ENCODE results near the gene ZFPL1. TPM values are rescaled to one million over a fixed set of nuclear protein-coding genes. Genes with fewer than 3 reads are reported as not detected.
A peak's percentile ranks its signal among the peaks of the same experiment; 100 is the strongest.

Gene ZFPL1
- total RNA-seq, 4 donors from 2014 or later = 34.1 to 58.5 (median 41.9) TPM

DNA sequence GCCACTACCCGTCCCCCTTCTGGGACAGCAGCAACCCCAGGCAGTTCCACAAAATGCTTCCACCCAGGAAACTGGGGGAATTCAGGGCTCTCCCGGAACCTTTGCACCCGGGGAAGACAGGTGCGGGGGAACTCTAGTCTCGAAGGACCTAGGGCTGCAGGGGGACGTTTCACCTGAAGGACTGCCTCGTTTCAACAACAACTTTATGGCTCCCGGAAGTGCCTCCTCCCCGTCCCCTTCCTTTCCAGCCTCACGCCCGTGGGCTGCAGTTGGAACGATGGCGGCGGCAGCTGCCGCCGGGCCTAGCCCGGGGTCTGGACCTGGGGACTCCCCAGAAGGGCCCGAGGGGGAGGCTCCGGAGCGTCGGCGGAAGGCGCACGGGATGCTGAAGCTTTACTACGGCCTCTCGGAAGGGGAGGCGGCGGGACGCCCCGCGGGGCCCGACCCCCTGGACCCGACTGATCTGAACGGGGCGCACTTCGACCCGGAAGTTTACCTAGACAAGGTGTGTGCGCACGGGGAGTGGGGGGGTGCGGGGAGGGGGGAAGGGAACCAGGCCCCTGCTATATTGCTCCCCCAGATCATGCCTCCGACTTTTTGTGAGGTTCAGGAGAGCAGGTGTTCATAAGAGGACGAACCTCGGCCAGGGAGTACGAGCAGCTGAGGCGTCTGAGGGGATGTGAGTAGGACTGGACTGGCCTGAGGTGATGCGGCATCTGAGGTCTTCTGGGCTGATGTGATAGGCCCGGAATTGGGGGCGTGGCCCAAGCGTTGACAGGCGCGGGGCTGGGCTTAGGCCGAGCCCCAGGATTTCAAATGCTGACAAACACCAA is 12.2 kb downstream of the ZFPL1 start, which contains the start of gene VPS51:
TSS of gene VPS51 (plus strand) at position 241 of the 833 bp plus-strand sequence. CDS start at position 278, 37 bp downstream.
- Histone ChIP-seq H3K4me3 (peak within 1 kb of the TSS; percentile 95), H3K27ac (peak within 1 kb of the TSS; percentile 91), H3K9me3 (no peaks in the 10 kb centered on the region), H3K4me1 (peaks cover 33% of the 10 kb centered on the region), H3K27me3 (no peaks in the 10 kb centered on the region), H3K36me3 (no peaks in the 10 kb centered on the region)
- WGBS = 1% methylated on average over 29 of the region's 52 CpGs
- TF ChIP-seq POLR2AphosphoS5 (IDR thresholded peaks at IDR 0.05) (peak in 2 of 3 donors; percentile 22 to 99), POLR2A (IDR thresholded peaks at IDR 0.05) (peak; percentile 44 to 45), EP300 (IDR thresholded peaks at IDR 0.05) (no peak)
- DNase-seq (ENCODE audit: low spot score in 2 of 2) = peak; percentile 92

DNA sequence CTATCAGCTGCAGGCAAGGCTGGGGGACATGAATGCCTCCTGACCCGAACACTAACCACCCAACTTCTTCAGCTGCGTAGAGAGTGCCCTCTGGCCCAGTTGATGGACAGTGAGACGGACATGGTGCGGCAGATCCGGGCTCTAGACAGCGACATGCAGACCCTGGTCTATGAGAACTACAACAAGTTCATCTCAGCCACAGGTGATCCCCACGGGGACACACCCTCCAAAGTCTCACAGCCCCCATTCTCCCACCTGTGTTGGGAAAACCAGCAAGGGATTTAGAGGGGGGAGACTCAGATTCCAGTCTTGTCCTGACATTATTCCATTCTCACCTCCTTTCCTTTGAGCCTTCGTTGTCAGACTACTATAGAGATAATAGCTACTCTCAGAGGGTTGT is 12.9 kb downstream of the ZFPL1 start:
- no peak for DNase-seq (ENCODE audit: low spot score in 2 of 2)
- Histone ChIP-seq H3K27me3 (no peaks in the 10 kb centered on the region), H3K4me3 (peak overlapping the region; percentile 95), H3K9me3 (no peaks in the 10 kb centered on the region), H3K36me3 (no peaks in the 10 kb centered on the region), H3K27ac (peak overlapping the region; percentile 91), H3K4me1 (peaks cover 38% of the 10 kb centered on the region)
- 68% methylated on average over 2 of the region's 8 CpGs for WGBS
- TF ChIP-seq, protein P1, sequence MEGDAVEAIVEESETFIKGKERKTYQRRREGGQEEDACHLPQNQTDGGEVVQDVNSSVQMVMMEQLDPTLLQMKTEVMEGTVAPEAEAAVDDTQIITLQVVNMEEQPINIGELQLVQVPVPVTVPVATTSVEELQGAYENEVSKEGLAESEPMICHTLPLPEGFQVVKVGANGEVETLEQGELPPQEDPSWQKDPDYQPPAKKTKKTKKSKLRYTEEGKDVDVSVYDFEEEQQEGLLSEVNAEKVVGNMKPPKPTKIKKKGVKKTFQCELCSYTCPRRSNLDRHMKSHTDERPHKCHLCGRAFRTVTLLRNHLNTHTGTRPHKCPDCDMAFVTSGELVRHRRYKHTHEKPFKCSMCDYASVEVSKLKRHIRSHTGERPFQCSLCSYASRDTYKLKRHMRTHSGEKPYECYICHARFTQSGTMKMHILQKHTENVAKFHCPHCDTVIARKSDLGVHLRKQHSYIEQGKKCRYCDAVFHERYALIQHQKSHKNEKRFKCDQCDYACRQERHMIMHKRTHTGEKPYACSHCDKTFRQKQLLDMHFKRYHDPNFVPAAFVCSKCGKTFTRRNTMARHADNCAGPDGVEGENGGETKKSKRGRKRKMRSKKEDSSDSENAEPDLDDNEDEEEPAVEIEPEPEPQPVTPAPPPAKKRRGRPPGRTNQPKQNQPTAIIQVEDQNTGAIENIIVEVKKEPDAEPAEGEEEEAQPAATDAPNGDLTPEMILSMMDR (IDR thresholded peaks at IDR 0.05) = no peak
- TF ChIP-seq POLR2A (IDR thresholded peaks at IDR 0.05) = no peak
- TF ChIP-seq POLR2AphosphoS5 (IDR thresholded peaks at IDR 0.05) = no peak
- no peak for TF ChIP-seq EP300 (IDR thresholded peaks at IDR 0.05)

DNA sequence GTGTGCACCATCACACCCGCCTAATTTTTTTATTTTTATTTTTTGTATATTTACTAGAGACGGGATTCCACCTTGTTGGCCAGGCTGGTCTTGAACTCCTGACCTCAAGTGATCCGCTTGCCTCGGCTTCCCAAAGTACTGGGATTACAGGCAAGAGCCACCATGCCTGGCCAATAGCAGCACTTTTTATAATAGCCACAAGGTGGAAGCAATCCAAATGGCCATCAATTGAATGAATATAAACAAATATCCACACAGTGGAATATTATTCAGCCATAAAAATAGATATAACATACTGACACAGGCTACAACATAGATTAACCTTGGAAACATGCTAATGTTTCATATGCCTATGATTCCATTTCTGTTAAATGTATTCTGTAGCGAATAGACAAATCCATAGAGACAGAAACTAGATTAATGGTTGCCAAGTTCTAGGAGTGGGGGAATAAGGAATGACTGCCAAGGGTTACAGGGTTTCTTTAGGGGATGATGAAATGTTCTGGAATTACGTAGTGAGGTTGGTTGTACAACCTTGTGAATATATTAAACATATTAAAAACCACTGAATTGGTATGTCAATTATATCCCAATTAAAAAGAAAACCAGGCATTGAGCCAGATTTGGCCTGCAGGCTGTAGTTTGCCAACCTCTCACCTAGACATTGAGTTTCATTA is 16.8 kb downstream of the ZFPL1 start:
- Histone ChIP-seq H3K4me1 (peaks cover 60% of the 10 kb centered on the region), H3K27ac (peak overlapping the region; percentile 73)
- TF ChIP-seq POLR2AphosphoS5 (IDR thresholded peaks at IDR 0.05) (no peak), POLR2A (IDR thresholded peaks at IDR 0.05) (no peak), EP300 (IDR thresholded peaks at IDR 0.05) (no peak)
- TF ChIP-seq, protein P1 (IDR thresholded peaks at IDR 0.05) = no peak

GRCh38 chr11:65102142-65103095 is 18.4 kb downstream of the ZFPL1 start:
- TF ChIP-seq, protein P1 (IDR thresholded peaks at IDR 0.05) = no peak
- DNase-seq (ENCODE audit: low spot score in 2 of 2) = no peak
- 77% methylated on average over 8 of the region's 8 CpGs for WGBS
- H3K4me1 ChIP-seq = peaks cover 48% of the 10 kb centered on the region
- peaks cover 1% of the 10 kb centered on the region for H3K36me3 ChIP-seq
- H3K27ac ChIP-seq = peak overlapping the region; percentile 73
- H3K27me3 ChIP-seq = no peaks in the 10 kb centered on the region
- H3K9me3 ChIP-seq = no peaks in the 10 kb centered on the region
- no peak overlapping the region for H3K4me3 ChIP-seq

More for the DNA sequence above, 16.8 kb downstream of the ZFPL1 start:
- H3K9me3 ChIP-seq = no peaks in the 10 kb centered on the region
- no peaks in the 10 kb centered on the region for H3K27me3 ChIP-seq
- DNase-seq (ENCODE audit: low spot score in 2 of 2) = no peak
- 72% methylated on average over 6 of the region's 6 CpGs for WGBS
- H3K36me3 ChIP-seq = no peaks in the 10 kb centered on the region
- no peak overlapping the region for H3K4me3 ChIP-seq

DNA sequence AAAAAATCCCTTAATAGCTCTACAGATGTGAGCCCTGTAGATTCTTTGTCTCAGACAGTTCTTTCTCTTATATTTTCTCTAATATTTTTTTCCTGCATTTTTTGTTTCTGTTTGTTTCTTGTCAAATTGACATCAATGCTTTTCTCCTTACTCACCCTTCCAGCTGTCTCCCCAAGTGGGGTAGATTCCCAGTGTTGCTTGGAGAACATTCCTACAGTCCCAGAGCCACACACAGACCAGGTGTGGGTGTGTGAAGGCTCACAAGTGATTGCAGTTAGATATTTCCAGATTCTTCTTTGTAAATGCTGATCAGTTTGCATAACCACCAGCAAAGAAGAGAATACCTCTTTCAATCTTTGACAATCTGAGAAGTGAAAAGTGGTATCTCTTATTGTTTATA is 19.5 kb downstream of the ZFPL1 start:
- Histone ChIP-seq H3K27me3 (no peaks in the 10 kb centered on the region), H3K27ac (peak overlapping the region; percentile 73), H3K36me3 (peaks cover 12% of the 10 kb centered on the region), H3K4me3 (no peak overlapping the region), H3K4me1 (peaks cover 38% of the 10 kb centered on the region), H3K9me3 (no peaks in the 10 kb centered on the region)
- TF ChIP-seq, protein P1 (IDR thresholded peaks at IDR 0.05) = no peak
- TF ChIP-seq POLR2AphosphoS5 (IDR thresholded peaks at IDR 0.05) (no peak), POLR2A (IDR thresholded peaks at IDR 0.05) (no peak), EP300 (IDR thresholded peaks at IDR 0.05) (no peak)
- no peak for DNase-seq (ENCODE audit: low spot score in 2 of 2)
